SU-DHL-6 (cell line): ENCODE data around the gene SLC9C1.

Experiments used
- H2AFZ ChIP-seq: fragments of 200-600 bp; sonication (generic); 2 replicates; pipeline ENCODE4 v1.6.1; 2014; ENCODE audit warnings: low read depth, mild to moderate bottlenecking, moderate library complexity, mixed read lengths, antibody characterized with exemption, low read length; ENCODE audit not compliant: severe bottlenecking
- H3F3A ChIP-seq: fragments of 200-600 bp; shearing (Covaris generic); 2 replicates; pipeline ENCODE4 v1.6.0; 2016; ENCODE audit warnings: antibody characterized with exemption, mild to moderate bottlenecking; ENCODE audit not compliant: insufficient read depth
- H3K27ac ChIP-seq: fragments of 200-600 bp; sonication (generic); 2 replicates; pipeline ENCODE4 v1.5.1; 2016; ENCODE audit warnings: low read depth, mild to moderate bottlenecking, low read length, moderate library complexity, mixed read lengths
- H3K27me3 ChIP-seq: fragments of 200-600 bp; sonication (generic), shearing (Covaris generic); 2 replicates; pipeline ENCODE4 v1.6.0; 2014; ENCODE audit warnings: mild to moderate bottlenecking, low read length
- H3K36me3 ChIP-seq: fragments of 200-600 bp; sonication (generic); 2 replicates; pipeline ENCODE4 v1.6.1; 2014; ENCODE audit warnings: mild to moderate bottlenecking, low read length, mixed read lengths
- H3K4me2 ChIP-seq: fragments of 300-600, 200-600 bp; shearing (Covaris generic), sonication (generic); 2 replicates; pipeline ENCODE4 v1.6.0; 2014; ENCODE audit warnings: low read length, low read depth, mild to moderate bottlenecking; ENCODE audit not compliant: poor library complexity, severe bottlenecking
- H3K4me3 ChIP-seq: fragments of 200-600 bp; sonication (generic); 2 replicates; pipeline ENCODE4 v1.5.1; 2014; ENCODE audit warnings: antibody characterized with exemption, low read length, mild to moderate bottlenecking, mixed read lengths; ENCODE audit not compliant: insufficient read depth, poor library complexity, severe bottlenecking
- H3K79me2 ChIP-seq: fragments of 200-600 bp; sonication (generic); 2 replicates; pipeline ENCODE4 v1.6.1; 2014; ENCODE audit warnings: mild to moderate bottlenecking, low read length, moderate library complexity; ENCODE audit not compliant: insufficient read depth
- H3K9ac ChIP-seq: fragments of 200-600 bp; sonication (generic); 2 replicates; pipeline ENCODE4 v1.7.0; 2014; ENCODE audit warnings: mild to moderate bottlenecking, low read length
- H3K9me2 ChIP-seq: fragments of 200-600 bp; sonication (generic); replicated peaks from 2 replicates; pipeline ENCODE4 v1.6.1; 2014; ENCODE audit warnings: low read length; ENCODE audit not compliant: insufficient read depth
- H3K9me3 ChIP-seq: fragments of 200-600 bp; sonication (generic); 2 replicates; pipeline ENCODE4 v1.6.1; 2014; ENCODE audit warnings: low read length, mixed read lengths; ENCODE audit not compliant: insufficient read depth
- H4K20me1 ChIP-seq: fragments of 200-600 bp; sonication (generic); 2 replicates; pipeline ENCODE4 v1.6.1; 2014; ENCODE audit warnings: low read depth, mild to moderate bottlenecking, antibody characterized with exemption, low read length, moderate library complexity, mixed read lengths
- EZH2phosphoT487 ChIP-seq: fragments of 200-600 bp; sonication (generic), shearing (Covaris generic); conservative IDR thresholded peaks from 2 replicates; pipeline ENCODE4 v1.6.1; 2018; ENCODE audit warnings: mild to moderate bottlenecking, antibody characterized with exemption, low read length, moderate library complexity, mixed read lengths
- TF ChIP-seq, protein P1 (sequence below): fragments of 200-600 bp; sonication (generic); IDR thresholded peaks from one replicate; pipeline ENCODE4 v1.5.1; 2017; ENCODE audit warnings: antibody characterized with exemption, mild to moderate bottlenecking, low read length, moderate library complexity; ENCODE audit not compliant: insufficient read depth, poor library complexity, severe bottlenecking

SLC9C1 gene

DNA sequence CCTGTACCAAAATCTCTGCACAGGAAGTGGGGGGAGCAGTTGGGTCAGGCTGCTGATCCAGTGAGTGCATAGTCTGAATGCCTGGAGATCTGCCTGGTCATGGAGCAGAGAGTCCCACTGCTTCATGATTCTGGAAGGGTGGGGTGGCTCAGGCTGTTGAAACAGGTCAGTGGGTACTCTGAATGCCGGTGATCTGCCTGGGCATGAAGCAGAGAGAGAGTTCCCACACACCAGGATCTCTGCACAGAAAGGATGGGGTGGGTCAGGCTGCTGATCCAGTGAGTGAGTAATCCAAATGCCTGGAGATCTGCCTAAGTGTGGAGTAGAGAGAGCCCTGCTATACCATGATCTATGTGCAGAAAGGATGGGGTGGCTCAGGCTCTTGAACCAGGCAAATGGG, 144.9 kb downstream of the SLC9C1 start:
- Histone ChIP-seq H3F3A (no peaks in the 10 kb centered on the region), H3K4me3 (no peak overlapping the region), H3K9me3 (peaks cover 19% of the 10 kb centered on the region; the same call in 1 of the 2 replicates), H2AFZ (no peak overlapping the region), H3K79me2 (no peaks in the 10 kb centered on the region), H3K36me3 (no peaks in the 10 kb centered on the region), H4K20me1 (no peaks in the 10 kb centered on the region), H3K9ac (no peak overlapping the region), H3K27ac (no peak overlapping the region), H3K4me2 (no peak overlapping the region), H3K27me3 (no peaks in the 10 kb centered on the region), H3K9me2 (no peaks in the 10 kb centered on the region)
- no peak for TF ChIP-seq EZH2phosphoT487
- TF ChIP-seq, protein P1, sequence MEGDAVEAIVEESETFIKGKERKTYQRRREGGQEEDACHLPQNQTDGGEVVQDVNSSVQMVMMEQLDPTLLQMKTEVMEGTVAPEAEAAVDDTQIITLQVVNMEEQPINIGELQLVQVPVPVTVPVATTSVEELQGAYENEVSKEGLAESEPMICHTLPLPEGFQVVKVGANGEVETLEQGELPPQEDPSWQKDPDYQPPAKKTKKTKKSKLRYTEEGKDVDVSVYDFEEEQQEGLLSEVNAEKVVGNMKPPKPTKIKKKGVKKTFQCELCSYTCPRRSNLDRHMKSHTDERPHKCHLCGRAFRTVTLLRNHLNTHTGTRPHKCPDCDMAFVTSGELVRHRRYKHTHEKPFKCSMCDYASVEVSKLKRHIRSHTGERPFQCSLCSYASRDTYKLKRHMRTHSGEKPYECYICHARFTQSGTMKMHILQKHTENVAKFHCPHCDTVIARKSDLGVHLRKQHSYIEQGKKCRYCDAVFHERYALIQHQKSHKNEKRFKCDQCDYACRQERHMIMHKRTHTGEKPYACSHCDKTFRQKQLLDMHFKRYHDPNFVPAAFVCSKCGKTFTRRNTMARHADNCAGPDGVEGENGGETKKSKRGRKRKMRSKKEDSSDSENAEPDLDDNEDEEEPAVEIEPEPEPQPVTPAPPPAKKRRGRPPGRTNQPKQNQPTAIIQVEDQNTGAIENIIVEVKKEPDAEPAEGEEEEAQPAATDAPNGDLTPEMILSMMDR, result no peak

DNA sequence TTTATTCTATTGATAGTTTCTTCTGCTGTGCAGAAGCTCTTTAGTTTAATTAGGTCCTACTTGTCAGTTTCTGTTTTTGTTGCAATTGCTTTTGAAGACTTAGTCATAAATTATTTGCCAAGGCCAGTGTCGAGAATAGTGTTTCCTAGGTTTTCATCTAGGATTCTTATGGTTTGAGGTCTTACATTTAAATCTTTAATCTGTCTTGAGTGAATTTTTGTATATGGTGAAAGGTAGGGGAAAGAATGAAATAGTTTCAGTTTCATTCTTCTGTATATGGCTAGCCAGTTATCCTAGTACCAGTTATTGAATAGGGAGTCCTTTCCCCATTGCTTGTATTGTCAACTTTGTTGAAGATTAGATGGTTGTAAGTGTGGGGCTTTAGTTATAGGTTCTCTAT, 150.3 kb downstream of the SLC9C1 start:
- Histone ChIP-seq H3K27ac (no peak overlapping the region), H3K79me2 (no peaks in the 10 kb centered on the region), H3K36me3 (no peaks in the 10 kb centered on the region), H3F3A (no peaks in the 10 kb centered on the region), H3K9me2 (no peaks in the 10 kb centered on the region), H4K20me1 (no peaks in the 10 kb centered on the region), H3K27me3 (no peaks in the 10 kb centered on the region), H3K4me3 (no peak overlapping the region), H3K9ac (no peak overlapping the region), H2AFZ (no peak overlapping the region), H3K4me2 (no peak overlapping the region), H3K9me3 (peaks cover 8% of the 10 kb centered on the region; the same call in 1 of the 2 replicates)
- TF ChIP-seq, protein P1, result no peak
- no peak for TF ChIP-seq EZH2phosphoT487

DNA sequence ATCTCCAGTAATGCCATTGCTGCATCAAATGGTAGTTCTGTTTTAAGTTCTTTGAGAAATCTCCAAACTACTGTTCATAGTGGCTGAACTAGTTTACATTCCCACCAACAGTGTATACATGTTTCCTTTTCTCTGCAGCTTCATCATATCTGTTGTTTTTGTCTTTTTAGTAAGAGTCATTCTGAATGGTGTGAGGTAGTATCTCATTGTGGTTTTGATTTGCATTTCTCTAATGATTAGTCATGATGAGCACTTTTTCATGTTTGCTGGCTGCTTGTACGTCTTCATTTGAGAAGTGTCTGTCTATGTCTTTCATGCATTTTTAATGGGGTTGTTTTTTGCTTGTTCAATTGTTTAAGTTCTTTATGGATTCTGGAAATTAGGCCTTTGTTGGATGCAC, 150.8 kb downstream of the SLC9C1 start:
- H3K4me3 ChIP-seq, result no peak overlapping the region
- TF ChIP-seq, protein P1, result no peak
- TF ChIP-seq EZH2phosphoT487, result no peak
- no peaks in the 10 kb centered on the region for H4K20me1 ChIP-seq
- H3K9ac ChIP-seq, result no peak overlapping the region
- H3K4me2 ChIP-seq, result no peak overlapping the region
- H3K79me2 ChIP-seq, result no peaks in the 10 kb centered on the region
- no peaks in the 10 kb centered on the region for H3F3A ChIP-seq
- H3K9me2 ChIP-seq, result no peaks in the 10 kb centered on the region
- H3K9me3 ChIP-seq, result peaks cover 4% of the 10 kb centered on the region; the same call in 1 of the 2 replicates
- H3K36me3 ChIP-seq, result no peaks in the 10 kb centered on the region
- no peak overlapping the region for H3K27ac ChIP-seq
- no peak overlapping the region for H2AFZ ChIP-seq
- H3K27me3 ChIP-seq, result no peaks in the 10 kb centered on the region
